ENCODE results near the gene CLCN2. TPM values are rescaled to one million over a fixed set of nuclear protein-coding genes. Genes with fewer than 3 reads are reported as not detected.

The CLCN2 gene
- total and polyA plus RNA-seq, 3 donors from 2014 or later, result 46.7 to 118 (median 98.2) TPM

GRCh38 chr3:184347321-184348056 lies 13.9 kb downstream of the CLCN2 start:
- Histone ChIP-seq H3K27me3 (no peaks in the 10 kb centered on the region), H3K27ac (peak overlapping the region; percentile 27 to 62), H3K9me3 (no peaks in the 10 kb centered on the region), H3K4me1 (peaks cover 71% of the 10 kb centered on the region), H3K4me3 (no peak overlapping the region), H3K36me3 (ENCODE audit: low read depth, missing control alignments) (no peaks in the 10 kb centered on the region)
- TF ChIP-seq POLR2A (IDR thresholded peaks at IDR 0.05), result no peak
- TF ChIP-seq, protein P1, sequence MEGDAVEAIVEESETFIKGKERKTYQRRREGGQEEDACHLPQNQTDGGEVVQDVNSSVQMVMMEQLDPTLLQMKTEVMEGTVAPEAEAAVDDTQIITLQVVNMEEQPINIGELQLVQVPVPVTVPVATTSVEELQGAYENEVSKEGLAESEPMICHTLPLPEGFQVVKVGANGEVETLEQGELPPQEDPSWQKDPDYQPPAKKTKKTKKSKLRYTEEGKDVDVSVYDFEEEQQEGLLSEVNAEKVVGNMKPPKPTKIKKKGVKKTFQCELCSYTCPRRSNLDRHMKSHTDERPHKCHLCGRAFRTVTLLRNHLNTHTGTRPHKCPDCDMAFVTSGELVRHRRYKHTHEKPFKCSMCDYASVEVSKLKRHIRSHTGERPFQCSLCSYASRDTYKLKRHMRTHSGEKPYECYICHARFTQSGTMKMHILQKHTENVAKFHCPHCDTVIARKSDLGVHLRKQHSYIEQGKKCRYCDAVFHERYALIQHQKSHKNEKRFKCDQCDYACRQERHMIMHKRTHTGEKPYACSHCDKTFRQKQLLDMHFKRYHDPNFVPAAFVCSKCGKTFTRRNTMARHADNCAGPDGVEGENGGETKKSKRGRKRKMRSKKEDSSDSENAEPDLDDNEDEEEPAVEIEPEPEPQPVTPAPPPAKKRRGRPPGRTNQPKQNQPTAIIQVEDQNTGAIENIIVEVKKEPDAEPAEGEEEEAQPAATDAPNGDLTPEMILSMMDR (IDR thresholded peaks at IDR 0.05), result no peak
- 66 to 70% methylated on average over 12 of the region's 12 CpGs for WGBS, 2 donors
- no peak for DNase-seq
- intact Hi-C loops (cut with DNase I; ENCODE audit: low total_unique reads), result no loop called here

DNA sequence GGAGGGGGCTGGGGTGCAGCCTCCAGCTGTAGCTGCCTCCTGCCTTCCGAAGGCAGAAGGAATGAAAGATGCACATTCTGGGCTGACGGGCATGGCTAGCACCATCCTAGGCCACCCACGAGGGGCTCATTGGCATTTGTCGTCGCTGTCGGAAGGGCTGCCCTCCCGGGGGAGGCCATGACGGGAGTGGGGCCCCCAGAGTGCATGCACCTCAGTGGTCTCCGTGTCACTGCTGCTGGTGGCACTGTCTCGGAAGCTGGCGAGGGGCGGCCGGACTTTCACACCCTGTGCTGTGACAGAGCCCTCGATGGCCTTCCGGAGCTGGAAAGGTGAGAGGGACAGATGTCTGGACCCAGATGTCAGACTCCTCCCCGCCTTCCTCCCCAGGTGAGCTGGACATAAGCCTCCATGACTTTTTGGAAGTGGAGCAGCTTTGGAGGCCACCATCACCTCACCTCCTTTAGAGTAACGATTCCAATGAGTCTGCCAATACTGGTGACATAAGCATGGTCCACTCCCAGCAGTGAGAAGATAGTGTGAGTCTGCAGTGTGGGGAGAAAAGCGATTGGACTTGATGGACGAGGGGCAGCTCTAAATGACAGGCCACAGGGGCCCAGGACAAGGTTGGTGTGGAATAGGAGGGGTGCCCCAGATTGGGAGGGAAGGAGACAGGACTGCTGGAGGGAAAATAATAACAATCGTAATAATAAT lies 14.8 kb downstream of the CLCN2 start:
- H3K27ac ChIP-seq, result peak overlapping the region; percentile 15 to 68
- H3K27me3 ChIP-seq, result no peaks in the 10 kb centered on the region
- H3K9me3 ChIP-seq, result no peaks in the 10 kb centered on the region
- peaks cover 64% of the 10 kb centered on the region for H3K4me1 ChIP-seq
- no peak for DNase-seq
- intact Hi-C loops (cut with DNase I; ENCODE audit: low total_unique reads), result no loop called here
- WGBS, 2 donors, result 91 to 92% methylated on average over 15 to 20 of the region's 20 CpGs
- TF ChIP-seq POLR2A (IDR thresholded peaks at IDR 0.05), result no peak
- TF ChIP-seq, protein P1 (IDR thresholded peaks at IDR 0.05), result no peak
- no peaks in the 10 kb centered on the region for H3K36me3 ChIP-seq (ENCODE audit: low read depth, missing control alignments)
- H3K4me3 ChIP-seq, result no peak overlapping the region

GRCh38 chr3:184345317-184346144 lies 15.9 kb downstream of the CLCN2 start:
- Histone ChIP-seq H3K36me3 (ENCODE audit: low read depth, missing control alignments) (no peaks in the 10 kb centered on the region), H3K27ac (peak overlapping the region; percentile 15 to 68), H3K4me1 (peaks cover 53% of the 10 kb centered on the region), H3K27me3 (no peaks in the 10 kb centered on the region), H3K4me3 (no peak overlapping the region), H3K9me3 (no peaks in the 10 kb centered on the region)
- intact Hi-C loops (cut with DNase I; ENCODE audit: low total_unique reads), result no loop called here
- TF ChIP-seq, protein P1 (IDR thresholded peaks at IDR 0.05), result peak; percentile 18 to 50 (median 47)
- TF ChIP-seq POLR2A (IDR thresholded peaks at IDR 0.05), result no peak
- DNase-seq, result peak; percentile 92
- WGBS, 2 donors, result 47 to 65% methylated on average over 14 of the region's 14 CpGs

GRCh38 chr3:184344579-184345316 lies 16.7 kb downstream of the CLCN2 start:
- H3K27ac ChIP-seq, result peak overlapping the region; percentile 15 to 68
- no peak overlapping the region for H3K4me3 ChIP-seq
- H3K4me1 ChIP-seq, result peaks cover 46% of the 10 kb centered on the region
- 75 to 85% methylated on average over 11 to 24 of the region's 24 CpGs for WGBS, 2 donors
- DNase-seq, result no peak
- no peaks in the 10 kb centered on the region for H3K27me3 ChIP-seq
- H3K9me3 ChIP-seq, result no peaks in the 10 kb centered on the region
- intact Hi-C loops (cut with DNase I; ENCODE audit: low total_unique reads), result no loop called here
- no peaks in the 10 kb centered on the region for H3K36me3 ChIP-seq (ENCODE audit: low read depth, missing control alignments)
- TF ChIP-seq, protein P1 (IDR thresholded peaks at IDR 0.05), result no peak
- TF ChIP-seq POLR2A (IDR thresholded peaks at IDR 0.05), result no peak

All from testis (tissue), 3 donors.